A549 (cell line): ENCODE results near the gene SSH2. TPM values are rescaled to one million over a fixed set of nuclear protein-coding genes. Genes with fewer than 3 reads are reported as not detected.
"Not testable (repeated sequence)": the region's sequence is repeated elsewhere in the genome, so short reads cannot be mapped to it uniquely, and the experiment has no call there.

Experiments
- ATAC-seq, 2 experiments: fragments of 200-7000 bp in 1 of 2; fragments of >200 bp in 1 of 2; cut with Nextera tagmentation in 1 of 2; cut with Tn5 transposase in 1 of 2; 3 replicates each; pipeline versions ENCODE4 v1.8.0 to v1.9.1; 2018 to 2020; ENCODE audit warnings: mild to moderate bottlenecking in 1 of 2, moderate library complexity in 1 of 2
- CTCF ChIA-PET: fragments of 300-600 bp; sonication (Branson Sonifier 250); formaldehyde crosslinking; extraction: SDS; loops from one replicate; lab custom pipeline; 2021; ENCODE audit warnings: antibody characterized with exemption, inconsistent platforms; lab: Yijun Ruan, JAX
- POLR2A ChIA-PET: fragments of 350-600 bp; formaldehyde crosslinking; extraction: SDS; loops from one replicate; lab custom pipeline; 2021; ENCODE audit warnings: antibody characterized with exemption, inconsistent platforms; lab: Yijun Ruan, JAX
- DNase-seq, 2 experiments: peaks; one replicate each; pipeline versions ENCODE4 v3.0.0 to v3.0.0-alpha.2; 2011 to 2016; ENCODE audit warnings: low read depth in 1 of 2, low spot score in 1 of 2
- FAIRE-seq: peaks from 2 replicates; lab custom pipeline; 2011; peaks lifted over from hg19 to GRCh38; lab: Jason Lieb, UNC
- H3K27ac ChIP-seq, 2 experiments: fragments of >200 bp; sonication (Bioruptor Twin); formaldehyde crosslinking; 3 replicates each; pipeline ENCODE4 v1.5.1; 2016 to 2017
- H3K4me1 ChIP-seq: fragments of >200 bp; sonication (Bioruptor Twin); formaldehyde crosslinking; 3 replicates; pipeline ENCODE4 v1.6.1; 2016
- H3K4me2 ChIP-seq: fragments of >200 bp; sonication (Bioruptor Twin); formaldehyde crosslinking; 3 replicates; pipeline ENCODE4 v1.6.1; 2016
- H3K4me3 ChIP-seq: fragments of >200 bp; sonication (Bioruptor Twin); formaldehyde crosslinking; 3 replicates; pipeline ENCODE4 v1.5.1; 2016
- H3K9me3 ChIP-seq: fragments of >200 bp; sonication (Bioruptor Twin); formaldehyde crosslinking; 3 replicates; pipeline ENCODE4 v1.6.1; 2016
- CBX8 ChIP-seq: fragments of 200-600 bp; sonication (generic); IDR thresholded peaks from 2 replicates; pipeline ENCODE4 v1.6.1; 2016
- E2F6 ChIP-seq: IDR thresholded peaks from 2 replicates; pipeline ENCODE4 v1.6.1; 2012; ENCODE audit warnings: low read depth, borderline replicate concordance
- EHF ChIP-seq: fragments of 250-450 bp; sonication (Bioruptor Pico); IDR thresholded peaks from 2 replicates; pipeline ENCODE4 v1.5.0; 2020; ENCODE audit warnings: mild to moderate bottlenecking
- EHMT2 ChIP-seq: fragments of 200-600 bp; sonication (generic); IDR thresholded peaks from 2 replicates; pipeline ENCODE4 v1.6.1; 2016; ENCODE audit warnings: antibody characterized with exemption, low read depth, mild to moderate bottlenecking, moderate library complexity
- ESRRA ChIP-seq: fragments of 150-350 bp; IDR thresholded peaks from 2 replicates; pipeline ENCODE4 v1.6.1; 2014; ENCODE audit warnings: mild to moderate bottlenecking, low read length, borderline replicate concordance
- FOSL2 ChIP-seq, 2 experiments: fragments of 450-650 bp in 1 of 2; fragments of >200 bp in 1 of 2; sonication (Bioruptor Twin) in 1 of 2; formaldehyde crosslinking; IDR thresholded peaks; 2 replicates each; pipeline versions ENCODE4 v1.5.0 to v1.6.1; 2016 to 2020; ENCODE audit warnings: mild to moderate bottlenecking in 1 of 2, moderate library complexity in 1 of 2
- GATA3 ChIP-seq: IDR thresholded peaks from 2 replicates; pipeline ENCODE4 v1.6.1; 2012; ENCODE audit warnings: borderline replicate concordance
- HOXB5 ChIP-seq: fragments of 250-450 bp; sonication (Bioruptor Pico); IDR thresholded peaks from 2 replicates; pipeline ENCODE4 v1.5.0; 2020; ENCODE audit warnings: mild to moderate bottlenecking, moderate library complexity
- KDM1A ChIP-seq: fragments of 200-600 bp; sonication (generic); IDR thresholded peaks from 2 replicates; pipeline ENCODE4 v1.6.1; 2016; ENCODE audit warnings: low read depth, mild to moderate bottlenecking
- KDM5A ChIP-seq: fragments of 200-600 bp; sonication (generic); IDR thresholded peaks from 2 replicates; pipeline ENCODE4 v1.6.1; 2016; ENCODE audit warnings: antibody characterized with exemption, mild to moderate bottlenecking
- MYC ChIP-seq: IDR thresholded peaks from 2 replicates; pipeline ENCODE4 v1.6.1; 2012; ENCODE audit warnings: mild to moderate bottlenecking, inconsistent platforms, low read length, improper control_type of control experiment, borderline replicate concordance
- NFE2L2 ChIP-seq: fragments of 150-350 bp; conservative IDR thresholded peaks from 2 replicates; pipeline ENCODE4 v1.6.1; 2014; ENCODE audit warnings: low read length
- NPAS2 ChIP-seq: fragments of 250-450 bp; sonication (Bioruptor Pico); IDR thresholded peaks from 2 replicates; pipeline ENCODE4 v1.8.0; 2022; ENCODE audit warnings: mild to moderate bottlenecking, moderate library complexity, borderline replicate concordance
- NR3C1 ChIP-seq: fragments of >200 bp; sonication (Bioruptor Twin); formaldehyde crosslinking; IDR thresholded peaks from 3 replicates; pipeline ENCODE4 v1.6.1; 2017
- PBX3 ChIP-seq: IDR thresholded peaks from 2 replicates; pipeline ENCODE4 v1.6.1; 2012
- RCOR1 ChIP-seq: fragments of 150-350 bp; IDR thresholded peaks from 2 replicates; pipeline ENCODE4 v1.6.1; 2014; ENCODE audit warnings: antibody characterized with exemption, low read length, low read depth
- RNF2 ChIP-seq: fragments of 200-600 bp; sonication (generic); IDR thresholded peaks from 2 replicates; pipeline ENCODE4 v1.6.1; 2016; ENCODE audit warnings: low read depth, mild to moderate bottlenecking, antibody characterized with exemption, moderate library complexity, borderline replicate concordance
- SMC3 ChIP-seq: fragments of >200 bp; sonication (Bioruptor Twin); formaldehyde crosslinking; IDR thresholded peaks from 3 replicates; pipeline ENCODE4 v1.6.1; 2018; ENCODE audit warnings: inconsistent platforms
- TFCP2L1 ChIP-seq: fragments of 250-450 bp; sonication (Bioruptor Pico); IDR thresholded peaks from 2 replicates; pipeline ENCODE4 v1.5.0; 2021; ENCODE audit warnings: mild to moderate bottlenecking
- ZFP36 ChIP-seq: fragments of 450-650 bp; IDR thresholded peaks from 2 replicates; pipeline ENCODE4 v1.6.1; 2014; ENCODE audit warnings: borderline replicate concordance; ENCODE audit not compliant: partially characterized antibody
- WGBS: methylation state at CpG from one replicate; pipeline ENCODE4 v1.1.6; 2017; ENCODE audit errors: missing lambda C conversion rate; 5-methylcytosine and 5-hydroxymethylcytosine counted together
- polyA plus RNA-seq, 4 experiments: library from polyadenylated mRNA; depleted of rRNA in 3 of 4; stranded (reverse); fragments of >200 nt; fragmentation: RNase III in 1 of 4; extraction: RNeasy Plus Mini Kit Qiagen cat#74134 plus additional on column Dnase treatment in 1 of 4; gene quantifications; 2 replicates in 3 of 4; 3 replicates in 1 of 4; pipeline ENCODE4 v1.2.3, GENCODE V29; 2011 to 2017
- TF ChIP-seq, protein P1 (sequence below): IDR thresholded peaks from 2 replicates; pipeline ENCODE4 v1.6.1; 2012
- TF ChIP-seq, protein P2 (sequence below): fragments of 250-450 bp; sonication (Bioruptor Pico); IDR thresholded peaks from 2 replicates; pipeline ENCODE4 v1.5.0; 2020; ENCODE audit warnings: low read depth, mild to moderate bottlenecking, moderate library complexity
- TF ChIP-seq, protein P3 (sequence below): fragments of >200 bp; sonication (Bioruptor Twin); formaldehyde crosslinking; IDR thresholded peaks from 2 replicates; pipeline ENCODE4 v1.6.1; 2016

The SSH2 gene
- polyA plus RNA-seq, 2 of the 4 experiments (the other 2 are of a cell fraction), result 20.7 to 24.5 TPM

- ATAC-seq, POLR2A ChIA-PET, H3K27ac ChIP-seq, H3K9me3 ChIP-seq, H3K4me3 ChIP-seq, DNase-seq, H3K4me1 ChIP-seq, FAIRE-seq, H3K4me2 ChIP-seq: not testable (repeated sequence)
- 93% methylated on average over 7 of the region's 7 CpGs for WGBS
- CTCF ChIA-PET, result interaction anchor here (0.9 to 4.4 kb wide), 7 partner anchors 9 to 279 kb away, joined by 3 to 15 read pairs (median 4); partner anchors contain the start of gene SSH2
Measured at GRCh38 chr17:29651913-29652312, 278.1 kb downstream of the SSH2 start.

DNA sequence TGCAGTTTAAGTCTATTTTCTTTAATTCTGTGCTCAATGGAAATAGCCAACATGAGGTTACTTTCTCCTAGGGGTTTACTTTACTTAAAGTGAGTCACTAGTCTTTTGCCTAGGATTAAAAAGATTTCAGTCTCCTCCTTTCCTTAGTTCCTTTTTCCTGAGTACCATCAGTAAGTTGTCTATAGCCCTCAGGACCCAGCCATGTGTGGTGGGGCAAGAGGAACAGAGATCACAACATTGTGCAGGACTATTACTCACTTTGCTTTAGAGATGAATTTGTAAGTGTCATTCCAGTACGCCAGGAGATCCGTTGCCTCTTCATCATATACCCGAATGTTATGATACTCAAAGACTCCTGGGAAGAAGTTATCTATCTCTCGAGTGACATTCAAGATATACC is 279.6 kb downstream of the SSH2 start:
- H3K27ac ChIP-seq, result no peak overlapping the region
- ChIA-PET POLR2A (no interaction called here), CTCF (interaction anchor here (0.7 to 3.5 kb wide), 3 partner anchors 11 to 129 kb away, joined by 3 to 10 read pairs (median 9); no protein-coding TSS in a partner anchor)
- H3K4me2 ChIP-seq, result no peak overlapping the region
- WGBS, result 91% methylated on average over 4 of the region's 4 CpGs
- no peaks in the 10 kb centered on the region for H3K4me1 ChIP-seq
- ATAC-seq (no peak), DNase-seq (no peak), FAIRE-seq (no peak)
- no peak overlapping the region for H3K4me3 ChIP-seq
- no peak for TF ChIP-seq NPAS2 (CRISPR knock-in tag)
- TF ChIP-seq KDM5A, result no peak
- TF ChIP-seq CBX8, result no peak
- no peak for TF ChIP-seq NFE2L2
- no peak for TF ChIP-seq HOXB5 (CRISPR knock-in tag)
- no peak for TF ChIP-seq KDM1A
- no peak for TF ChIP-seq GATA3
- TF ChIP-seq EHF, result no peak
- no peak for TF ChIP-seq RNF2
- TF ChIP-seq ESRRA, result no peak
- TF ChIP-seq MYC, result no peak
- TF ChIP-seq NR3C1, result no peak
- TF ChIP-seq ZFP36, result no peak
- no peak for TF ChIP-seq TFCP2L1 (CRISPR knock-in tag)
- no peaks in the 10 kb centered on the region for H3K9me3 ChIP-seq

DNA sequence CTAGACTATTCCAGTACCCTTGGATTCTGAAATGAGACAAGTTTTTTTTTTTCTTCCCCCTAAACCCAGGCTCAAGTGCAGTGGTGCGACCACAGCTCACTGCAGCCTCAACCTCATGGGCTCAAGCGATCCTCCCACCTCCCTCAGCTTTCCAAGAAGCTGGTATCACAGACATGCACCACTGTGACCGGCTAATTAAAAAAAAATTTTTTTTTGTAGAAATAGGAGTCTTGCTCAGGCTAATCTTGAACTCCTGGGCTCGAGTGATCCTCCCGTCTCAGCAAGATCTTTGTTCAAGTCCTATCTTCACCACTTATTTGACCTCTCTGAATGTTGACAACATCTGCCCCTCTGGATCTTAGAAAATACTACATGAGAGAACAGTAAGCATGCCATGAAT is 280.7 kb downstream of the SSH2 start:
- Histone ChIP-seq H3K9me3 (no peaks in the 10 kb centered on the region), H3K4me3 (no peak overlapping the region), H3K27ac (no peak overlapping the region), H3K4me1 (no peaks in the 10 kb centered on the region), H3K4me2 (no peak overlapping the region)
- ChIA-PET POLR2A (no interaction called here), CTCF (interaction anchor here (1.2 to 3.5 kb wide), 4 partner anchors 10 to 444 kb away, joined by 3 to 22 read pairs (median 7); no protein-coding TSS in a partner anchor)
- no peak for TF ChIP-seq EHMT2
- TF ChIP-seq, protein P1, sequence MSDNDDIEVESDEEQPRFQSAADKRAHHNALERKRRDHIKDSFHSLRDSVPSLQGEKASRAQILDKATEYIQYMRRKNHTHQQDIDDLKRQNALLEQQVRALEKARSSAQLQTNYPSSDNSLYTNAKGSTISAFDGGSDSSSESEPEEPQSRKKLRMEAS, result no peak
- no peak for TF ChIP-seq KDM5A
- TF ChIP-seq, protein P2, sequence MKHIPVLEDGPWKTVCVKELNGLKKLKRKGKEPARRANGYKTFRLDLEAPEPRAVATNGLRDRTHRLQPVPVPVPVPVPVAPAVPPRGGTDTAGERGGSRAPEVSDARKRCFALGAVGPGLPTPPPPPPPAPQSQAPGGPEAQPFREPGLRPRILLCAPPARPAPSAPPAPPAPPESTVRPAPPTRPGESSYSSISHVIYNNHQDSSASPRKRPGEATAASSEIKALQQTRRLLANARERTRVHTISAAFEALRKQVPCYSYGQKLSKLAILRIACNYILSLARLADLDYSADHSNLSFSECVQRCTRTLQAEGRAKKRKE (CRISPR knock-in tag), result no peak
- TF ChIP-seq, protein P3, sequence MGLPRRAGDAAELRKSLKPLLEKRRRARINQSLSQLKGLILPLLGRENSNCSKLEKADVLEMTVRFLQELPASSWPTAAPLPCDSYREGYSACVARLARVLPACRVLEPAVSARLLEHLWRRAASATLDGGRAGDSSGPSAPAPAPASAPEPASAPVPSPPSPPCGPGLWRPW, result no peak
- no peak for TF ChIP-seq ZFP36
- no peak for TF ChIP-seq MYC
- no peak for TF ChIP-seq EHF
- ATAC-seq (no peak), FAIRE-seq (no peak), DNase-seq (no peak)
- WGBS, result 91% methylated on average over 5 of the region's 5 CpGs

DNA sequence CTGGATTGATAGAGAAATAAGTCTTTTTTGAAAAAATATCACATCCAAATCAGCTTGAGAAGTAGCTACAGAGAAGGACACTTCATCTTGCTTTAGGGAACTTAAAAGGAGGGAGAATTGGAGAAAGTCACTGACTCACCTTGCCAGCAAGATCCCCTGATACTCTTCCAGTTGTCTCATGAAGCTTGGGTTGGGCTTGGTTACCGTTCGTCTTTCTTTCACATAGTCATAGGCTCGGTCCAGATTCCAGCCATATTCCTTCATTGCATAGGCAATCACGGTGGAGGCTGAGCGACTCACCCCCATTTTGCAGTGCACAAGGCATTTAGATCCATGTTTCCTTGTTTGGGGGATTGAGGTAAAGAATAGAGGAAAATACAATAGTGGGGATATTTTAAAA is 282.0 kb downstream of the SSH2 start:
- Histone ChIP-seq H3K4me3 (no peak overlapping the region), H3K4me2 (no peak overlapping the region), H3K9me3 (no peaks in the 10 kb centered on the region), H3K4me1 (peaks cover 5% of the 10 kb centered on the region; the same call in 2 of the 3 replicates), H3K27ac (no peak overlapping the region)
- WGBS, result 95% methylated on average over 5 of the region's 5 CpGs
- ChIA-PET CTCF (interaction anchor here (0.9 to 3.3 kb wide), 6 partner anchors 9 to 283 kb away, joined by 3 to 22 read pairs (median 3); no protein-coding TSS in a partner anchor), POLR2A (no interaction called here)
- ATAC-seq (no peak), DNase-seq (no peak), FAIRE-seq (no peak)
- TF ChIP-seq HOXB5 (CRISPR knock-in tag) (no peak), PBX3 (no peak), SMC3 (no peak), TFCP2L1 (CRISPR knock-in tag) (no peak), RCOR1 (no peak), RNF2 (no peak), E2F6 (no peak), FOSL2 (IDR thresholded peaks at IDR 0.05) (no peak), FOSL2 (CRISPR knock-in tag; IDR thresholded peaks at IDR 0.05) (no peak)
